Measurements from ENCODE around the gene PYROXD2.

PYROXD2 gene

DNA sequence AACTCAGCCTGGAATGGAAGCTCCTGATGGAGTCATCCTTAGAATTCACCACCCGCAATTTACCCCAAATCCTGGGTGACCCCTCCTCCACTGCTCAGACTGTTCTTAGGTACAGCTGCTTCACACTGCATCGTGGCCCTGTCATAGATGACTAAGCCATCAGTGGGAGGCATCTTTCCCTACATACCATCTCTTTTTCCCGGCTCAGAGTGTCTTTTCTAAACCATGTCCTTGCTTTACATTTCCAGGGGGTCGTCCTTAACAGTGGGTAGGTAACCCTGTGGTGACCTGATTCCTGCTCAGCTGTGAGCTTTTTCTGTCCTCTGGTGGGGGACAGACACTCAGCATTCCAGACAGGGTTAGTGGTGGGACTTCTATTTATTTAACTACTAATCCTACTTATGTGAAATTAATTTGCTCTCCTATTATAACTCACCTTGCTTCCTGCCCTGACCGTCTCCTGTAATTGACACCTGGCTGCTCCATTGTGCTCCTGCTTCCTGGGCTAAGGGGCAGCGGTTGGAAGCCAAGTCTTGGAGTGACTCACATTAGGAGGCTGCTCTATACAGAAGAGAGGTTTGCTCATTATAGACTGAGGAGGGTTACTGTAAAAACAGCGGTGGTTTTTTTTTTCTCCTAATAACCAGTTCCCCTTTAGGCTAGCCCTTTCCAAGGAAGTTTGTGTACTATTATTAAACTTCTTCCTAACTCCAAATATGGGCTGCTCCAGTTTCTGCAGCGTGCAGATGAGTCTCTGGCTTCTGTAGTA, 40.6 kb downstream of the PYROXD2 start:
- H3K4me3 ChIP-seq (replicated peaks; ENCODE audit: low read depth, low read length), result no peak overlapping the region
- TF ChIP-seq, protein P1, sequence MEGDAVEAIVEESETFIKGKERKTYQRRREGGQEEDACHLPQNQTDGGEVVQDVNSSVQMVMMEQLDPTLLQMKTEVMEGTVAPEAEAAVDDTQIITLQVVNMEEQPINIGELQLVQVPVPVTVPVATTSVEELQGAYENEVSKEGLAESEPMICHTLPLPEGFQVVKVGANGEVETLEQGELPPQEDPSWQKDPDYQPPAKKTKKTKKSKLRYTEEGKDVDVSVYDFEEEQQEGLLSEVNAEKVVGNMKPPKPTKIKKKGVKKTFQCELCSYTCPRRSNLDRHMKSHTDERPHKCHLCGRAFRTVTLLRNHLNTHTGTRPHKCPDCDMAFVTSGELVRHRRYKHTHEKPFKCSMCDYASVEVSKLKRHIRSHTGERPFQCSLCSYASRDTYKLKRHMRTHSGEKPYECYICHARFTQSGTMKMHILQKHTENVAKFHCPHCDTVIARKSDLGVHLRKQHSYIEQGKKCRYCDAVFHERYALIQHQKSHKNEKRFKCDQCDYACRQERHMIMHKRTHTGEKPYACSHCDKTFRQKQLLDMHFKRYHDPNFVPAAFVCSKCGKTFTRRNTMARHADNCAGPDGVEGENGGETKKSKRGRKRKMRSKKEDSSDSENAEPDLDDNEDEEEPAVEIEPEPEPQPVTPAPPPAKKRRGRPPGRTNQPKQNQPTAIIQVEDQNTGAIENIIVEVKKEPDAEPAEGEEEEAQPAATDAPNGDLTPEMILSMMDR (IDR thresholded peaks at IDR 0.05; ENCODE audit: low read depth, low read length, missing control alignments), result no peak
- DNase-seq (ENCODE audit: extremely low read depth, low read depth), result peak; percentile 19

DNA sequence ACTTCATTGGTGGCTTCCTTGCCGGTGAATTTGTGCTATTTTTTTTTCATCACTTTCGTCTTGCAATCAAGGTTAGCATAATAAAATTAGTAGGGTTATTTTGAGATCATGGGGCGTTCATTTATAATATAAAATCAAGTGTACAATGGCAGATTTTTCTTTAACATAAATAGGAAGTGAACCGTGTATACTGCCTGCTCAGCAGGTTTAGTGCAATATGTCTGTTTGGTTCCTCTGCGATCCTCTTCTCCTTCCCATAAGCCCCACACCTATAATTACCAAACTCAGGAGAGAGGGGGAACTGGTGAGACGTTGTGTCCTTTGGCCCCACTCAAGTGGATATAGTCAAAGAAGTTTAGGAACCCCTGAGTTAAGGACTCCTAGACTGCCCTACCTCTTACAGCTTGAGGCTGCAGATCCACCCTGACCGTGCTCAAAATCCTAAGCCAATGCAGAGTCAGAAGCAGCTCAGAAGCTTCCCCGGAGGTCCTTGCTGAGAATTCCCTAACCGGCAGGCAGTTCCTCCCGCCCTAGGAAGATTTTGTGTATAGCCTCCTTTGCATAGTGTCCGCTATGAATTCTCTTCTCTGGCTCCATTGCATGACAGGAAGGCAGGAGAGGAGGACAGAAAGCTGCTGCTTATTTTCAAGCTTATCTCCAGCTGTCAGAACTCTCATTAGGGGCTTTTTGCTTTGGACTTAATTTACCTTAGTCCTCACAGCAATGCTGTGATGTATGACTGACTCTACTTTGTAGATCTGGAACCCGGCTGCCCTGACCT, 41.5 kb downstream of the PYROXD2 start:
- DNase-seq (ENCODE audit: extremely low read depth, low read depth), result no peak
- no peak overlapping the region for H3K4me3 ChIP-seq (replicated peaks; ENCODE audit: low read depth, low read length)
- TF ChIP-seq, protein P1 (IDR thresholded peaks at IDR 0.05; ENCODE audit: low read depth, low read length, missing control alignments), result no peak

DNA sequence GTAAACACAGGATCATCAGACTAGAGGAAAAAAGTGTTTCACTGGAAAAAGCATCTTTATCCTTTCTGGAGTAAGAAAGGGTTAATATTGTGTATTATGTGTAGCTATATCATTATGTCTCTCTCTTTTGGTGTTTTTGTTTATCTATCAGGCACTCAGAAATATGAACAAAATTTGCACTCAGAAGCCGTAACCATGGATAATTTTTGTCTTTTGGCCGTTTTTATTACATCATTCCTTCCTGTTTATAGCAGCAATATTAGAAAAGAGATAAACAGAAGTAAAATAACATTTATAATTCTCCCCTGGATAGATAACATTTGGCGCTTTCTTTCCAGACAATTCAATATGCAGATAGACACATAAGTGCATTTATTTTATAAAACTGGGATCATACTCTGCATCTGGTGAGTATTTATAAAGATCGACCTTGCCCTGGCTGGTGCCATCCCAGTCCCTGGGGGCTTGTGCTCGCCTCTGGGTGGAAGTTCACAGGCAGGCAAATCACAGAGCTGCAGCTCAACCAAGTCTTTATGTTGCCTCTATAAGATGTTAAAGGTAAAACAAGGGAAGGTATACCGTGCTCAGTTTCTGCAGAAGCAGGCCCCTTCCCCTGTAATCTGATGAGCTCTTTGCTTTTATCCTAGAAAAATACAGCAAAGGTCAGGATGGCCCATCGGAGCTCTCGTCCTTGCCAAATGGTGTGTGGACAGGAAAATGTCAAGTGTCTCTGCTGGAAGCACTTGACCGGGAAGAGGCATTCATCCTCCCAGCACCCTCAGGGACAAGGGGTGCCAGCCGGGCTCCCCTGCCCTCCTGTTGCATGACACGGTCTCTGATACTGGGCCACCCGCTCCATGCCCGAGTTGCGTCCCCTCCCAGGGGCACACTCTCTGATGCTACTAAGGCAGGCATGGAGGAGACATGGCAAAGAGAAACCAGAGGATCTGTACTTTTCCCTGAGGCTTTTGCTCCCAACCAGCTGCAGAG, 43.9 kb downstream of the PYROXD2 start:
- TF ChIP-seq, protein P1 (IDR thresholded peaks at IDR 0.05; ENCODE audit: low read depth, low read length, missing control alignments), result no peak
- no peak for DNase-seq (ENCODE audit: extremely low read depth, low read depth)
- no peak overlapping the region for H3K4me3 ChIP-seq (replicated peaks; ENCODE audit: low read depth, low read length)

DNA sequence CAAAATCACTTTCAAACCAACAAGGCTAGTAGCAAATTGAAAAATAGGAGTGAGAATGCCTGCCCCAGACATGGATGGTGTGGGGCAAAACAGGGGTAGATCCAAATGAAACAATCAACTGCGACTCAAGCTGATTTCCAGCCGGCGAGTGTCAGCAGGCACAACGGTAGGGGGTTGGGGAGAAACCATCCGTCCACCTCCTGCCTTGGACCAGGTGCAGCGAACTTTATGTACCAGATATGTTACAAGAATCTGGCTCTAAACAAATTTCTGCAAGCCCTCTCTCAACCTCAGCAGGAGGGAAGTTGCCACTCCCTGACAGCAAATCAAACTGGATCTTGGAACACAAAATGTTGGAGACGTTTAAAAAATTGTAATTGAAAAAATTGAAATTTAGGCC, 45.2 kb downstream of the PYROXD2 start:
- TF ChIP-seq, protein P1 (IDR thresholded peaks at IDR 0.05; ENCODE audit: low read depth, low read length, missing control alignments), result no peak
- no peak for DNase-seq (ENCODE audit: extremely low read depth, low read depth)
- no peak overlapping the region for H3K4me3 ChIP-seq (replicated peaks; ENCODE audit: low read depth, low read length)

DNA sequence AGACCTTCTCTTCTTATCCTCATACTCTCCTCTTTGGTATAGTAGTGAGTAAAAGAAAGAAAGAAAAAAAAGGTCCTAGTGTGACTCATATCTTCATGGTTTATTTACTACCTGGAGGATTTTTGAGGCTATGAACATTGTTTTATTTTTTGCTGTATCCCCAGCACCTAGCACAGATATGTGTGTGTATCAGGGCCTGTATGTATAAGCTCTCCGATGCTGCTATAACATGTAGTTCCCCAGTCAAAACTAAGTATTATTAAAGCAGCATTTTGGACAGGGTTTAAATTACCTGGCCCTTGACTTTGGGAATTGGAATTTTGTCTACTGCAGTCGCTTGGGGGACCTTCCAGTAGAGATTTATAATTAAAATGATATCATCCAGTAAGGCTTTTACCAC, 46.3 kb downstream of the PYROXD2 start:
- no peak for DNase-seq (ENCODE audit: extremely low read depth, low read depth)
- H3K4me3 ChIP-seq (replicated peaks; ENCODE audit: low read depth, low read length), result no peak overlapping the region
- TF ChIP-seq, protein P1 (IDR thresholded peaks at IDR 0.05; ENCODE audit: low read depth, low read length, missing control alignments), result no peak

All from HFF-Myc (cell line).